GM18499 (cell line): ENCODE results near the gene MBNL1.

ENCODE experiments used
- ATAC-seq: cut with Tn5 transposase; IDR thresholded peaks from one replicate; pipeline ENCODE4 v1.9.1; 2021; ENCODE audit warnings: moderate number of reproducible peaks; ENCODE audit not compliant: insufficient read depth, unreplicated experiment

Gene MBNL1

GRCh38 chr3:152459118-152459515 is 190.4 kb downstream of the MBNL1 start:
- no peak for ATAC-seq

- ATAC-seq = no peak
Measured at GRCh38 chr3:152459572-152459971, 190.8 kb downstream of the MBNL1 start.

GRCh38 chr3:152460936-152461335 is 192.2 kb downstream of the MBNL1 start:
- no peak for ATAC-seq

- no peak for ATAC-seq
Measured at GRCh38 chr3:152461460-152461859, 192.7 kb downstream of the MBNL1 start.

- no peak for ATAC-seq
Measured at GRCh38 chr3:152466784-152467183, 198.1 kb downstream of the MBNL1 start.

- no peak for ATAC-seq
Measured at GRCh38 chr3:152469248-152470025, 200.7 kb downstream of the MBNL1 start.

GRCh38 chr3:152470095-152470494 is 201.4 kb downstream of the MBNL1 start:
- ATAC-seq = no peak

- ATAC-seq = no peak
Measured at GRCh38 chr3:152470893-152471292, 202.2 kb downstream of the MBNL1 start.

- ATAC-seq = peak; percentile 46
Measured at GRCh38 chr3:152471814-152472671, 203.3 kb downstream of the MBNL1 start.

GRCh38 chr3:152472672-152472954 is 203.9 kb downstream of the MBNL1 start:
- no peak for ATAC-seq

GRCh38 chr3:152474585-152474984 is 205.9 kb downstream of the MBNL1 start:
- peak; percentile 46 for ATAC-seq

- ATAC-seq = no peak
Measured at GRCh38 chr3:152477422-152477821, 208.7 kb downstream of the MBNL1 start.

GRCh38 chr3:152480282-152480953 is 211.7 kb downstream of the MBNL1 start:
- peak; percentile 91 for ATAC-seq

- ATAC-seq = no peak
Measured at GRCh38 chr3:152486364-152486763, 217.6 kb downstream of the MBNL1 start.

GRCh38 chr3:152488449-152488848 is 219.7 kb downstream of the MBNL1 start:
- ATAC-seq = no peak

- ATAC-seq = no peak
Measured at GRCh38 chr3:152491922-152492321, 223.2 kb downstream of the MBNL1 start.

- ATAC-seq = no peak
Measured at GRCh38 chr3:152496286-152496685, 227.6 kb downstream of the MBNL1 start.

GRCh38 chr3:152496716-152497115 is 228.0 kb downstream of the MBNL1 start:
- no peak for ATAC-seq

- ATAC-seq = no peak
Measured at GRCh38 chr3:152497457-152497856, 228.7 kb downstream of the MBNL1 start.

- no peak for ATAC-seq
Measured at GRCh38 chr3:152497890-152498289, 229.2 kb downstream of the MBNL1 start.

- no peak for ATAC-seq
Measured at GRCh38 chr3:152499791-152500385, 231.2 kb downstream of the MBNL1 start.
